GM19023 (cell line): ENCODE measurements around the gene WDR48.

Experiments
- ATAC-seq: cut with Tn5 transposase; IDR thresholded peaks from one replicate; pipeline ENCODE4 v1.9.1; 2021; ENCODE audit warnings: mild to moderate bottlenecking, moderate library complexity; ENCODE audit not compliant: unreplicated experiment

Gene WDR48

GRCh38 chr3:39101022-39101689 lies 49.3 kb downstream of the WDR48 start:
- ATAC-seq, result peak; percentile 51

GRCh38 chr3:39102504-39103323 lies 50.9 kb downstream of the WDR48 start:
- ATAC-seq, result no peak

GRCh38 chr3:39103324-39103693 lies 51.5 kb downstream of the WDR48 start:
- ATAC-seq, result no peak

GRCh38 chr3:39103791-39104552 lies 52.2 kb downstream of the WDR48 start:
- ATAC-seq, result no peak

- ATAC-seq, result no peak
These were observed 53.3 kb downstream of the WDR48 start for GRCh38 chr3:39104961-39105686.

GRCh38 chr3:39105687-39106063 lies 53.9 kb downstream of the WDR48 start:
- ATAC-seq, result no peak

GRCh38 chr3:39106281-39106811 lies 54.5 kb downstream of the WDR48 start:
- ATAC-seq, result no peak

GRCh38 chr3:39106851-39107387 lies 55.1 kb downstream of the WDR48 start:
- peak; percentile 7 for ATAC-seq

GRCh38 chr3:39107388-39108199 lies 55.8 kb downstream of the WDR48 start, which contains the start of the genes GORASP1 and TTC21A:
Gene GORASP1 (minus strand): TSS chr3:39107627. CDS start chr3:39107541, 86 bp downstream.
Gene TTC21A (plus strand): TSS chr3:39107680. CDS start chr3:39107838, 158 bp downstream.
- ATAC-seq, result peak; percentile 56

GRCh38 chr3:39108200-39108710 lies 56.4 kb downstream of the WDR48 start:
- ATAC-seq, result peak; percentile 63

GRCh38 chr3:39109086-39109485 lies 57.3 kb downstream of the WDR48 start:
- ATAC-seq, result no peak

- ATAC-seq, result no peak
These were observed 58.3 kb downstream of the WDR48 start for GRCh38 chr3:39110041-39110639.

- no peak for ATAC-seq
These were observed 60.3 kb downstream of the WDR48 start for GRCh38 chr3:39112113-39112512.

GRCh38 chr3:39112535-39112934 lies 60.7 kb downstream of the WDR48 start:
- no peak for ATAC-seq

GRCh38 chr3:39113291-39113690 lies 61.5 kb downstream of the WDR48 start:
- no peak for ATAC-seq

- no peak for ATAC-seq
These were observed 62.6 kb downstream of the WDR48 start for GRCh38 chr3:39114456-39114855.

- ATAC-seq, result no peak
These were observed 64.1 kb downstream of the WDR48 start for GRCh38 chr3:39115870-39116269.

- ATAC-seq, result no peak
These were observed 66.3 kb downstream of the WDR48 start for GRCh38 chr3:39118079-39118478.
